DND-41 (cell line): ENCODE results near the gene HIC2.
"Not testable (repeated sequence)": the region's sequence is repeated elsewhere in the genome, so short reads cannot be mapped to it uniquely, and the experiment has no call there.

Source experiments
- CTCF ChIP-seq: IDR thresholded peaks from 2 replicates; pipeline ENCODE4 v1.5.1; 2012; ENCODE audit warnings: borderline replicate concordance, low read length, moderate library complexity, mild to moderate bottlenecking; ENCODE audit not compliant: poor library complexity, severe bottlenecking; ENCODE audit errors: extremely low read depth
- EZH2 ChIP-seq: IDR thresholded peaks from 3 replicates; pipeline ENCODE4 v1.6.1; 2012; ENCODE audit warnings: borderline replicate concordance, low read depth, mild to moderate bottlenecking, moderate library complexity, low read length, inconsistent platforms; ENCODE audit not compliant: severe bottlenecking

- not testable (repeated sequence) for TF ChIP-seq CTCF, EZH2
These were observed 76.9 kb downstream of the HIC2 start for GRCh38 chr22:21493789-21494782.
